ENCODE data around the gene GRIN2A.

The GRIN2A gene

DNA sequence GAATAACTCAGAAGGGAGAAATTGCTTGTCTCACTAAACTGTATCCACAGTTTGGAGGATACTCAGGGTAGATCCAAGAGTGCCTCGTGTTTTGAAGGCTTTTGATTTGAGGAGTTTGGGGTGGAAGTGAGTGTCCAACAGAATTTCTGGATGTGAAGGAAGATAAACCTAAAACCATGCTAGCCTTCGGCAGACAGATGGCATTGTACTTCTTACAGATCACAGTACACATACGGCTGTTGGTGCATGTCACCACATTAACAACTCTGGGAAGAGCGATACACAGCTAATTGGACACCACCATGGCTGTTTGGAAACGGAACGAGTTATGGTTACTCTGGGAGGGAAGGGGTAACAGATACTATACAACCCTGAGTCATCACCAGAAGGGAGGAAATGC, 420.4 kb downstream of the GRIN2A start:
- peak; percentile 23 for DNase-seq (ENCODE audit: low spot score)

DNA sequence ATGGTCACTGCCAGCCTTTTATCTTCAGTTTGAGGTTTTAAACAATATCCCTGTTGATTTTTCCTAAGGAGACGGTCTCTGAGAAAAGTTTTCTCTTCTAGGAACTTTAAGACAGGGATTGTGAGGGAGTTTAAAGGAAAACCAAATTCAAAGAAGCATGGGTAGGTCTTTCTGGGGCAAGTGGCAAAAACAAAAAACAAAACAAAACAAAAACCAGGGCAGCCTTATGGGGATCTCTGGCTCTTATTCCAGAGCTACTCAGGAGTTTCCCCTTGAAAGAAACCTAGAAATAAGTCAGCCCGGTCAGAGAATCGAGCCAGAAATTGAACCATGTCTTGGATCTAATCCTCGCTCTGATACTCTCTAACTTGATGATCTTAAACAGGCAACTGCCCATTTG, 424.5 kb downstream of the GRIN2A start:
- DNase-seq (ENCODE audit: low spot score), result no peak

DNA sequence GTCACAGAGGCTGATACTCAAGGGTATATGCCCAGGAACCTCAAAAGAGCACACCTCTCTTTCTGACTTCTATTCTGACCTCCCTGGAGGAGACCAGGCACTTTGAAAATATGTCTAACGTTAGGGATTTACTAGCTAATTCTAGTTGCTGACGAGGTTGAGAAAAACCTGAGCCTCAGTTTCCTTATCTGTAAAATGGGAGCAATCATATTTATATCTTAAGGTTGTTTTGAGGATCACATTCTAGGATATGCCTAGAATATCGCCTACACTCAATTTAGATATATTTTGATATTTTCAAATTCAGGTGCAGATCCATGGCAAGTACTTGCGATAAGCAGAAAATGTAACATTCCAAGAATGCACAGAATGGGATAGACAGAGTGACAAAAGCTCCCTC, 425.8 kb downstream of the GRIN2A start:
- DNase-seq (ENCODE audit: low spot score), result no peak

DNA sequence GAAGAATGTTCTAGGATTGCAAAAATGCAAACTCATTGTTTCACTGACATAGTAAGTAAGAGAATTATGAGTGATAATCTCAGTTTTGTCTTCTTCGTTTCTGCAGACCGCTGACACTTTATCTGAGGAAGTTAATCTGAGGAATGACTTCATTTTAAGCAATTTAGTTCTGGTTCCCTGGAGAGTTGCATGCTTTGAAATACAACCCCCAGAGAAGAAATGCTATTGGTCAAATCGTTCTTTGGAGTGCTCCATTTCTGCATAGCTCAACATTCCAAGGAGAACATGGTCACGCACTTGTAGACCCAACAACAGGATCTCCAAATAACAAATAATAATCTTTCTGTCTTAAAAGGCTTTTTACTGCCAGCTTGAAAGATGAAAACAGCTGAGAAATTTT, 427.1 kb downstream of the GRIN2A start:
- no peak for DNase-seq (ENCODE audit: low spot score)

GRCh38 chr16:9741776-9742175, 440.5 kb downstream of the GRIN2A start:
- no peak for DNase-seq (ENCODE audit: low spot score)

- DNase-seq (ENCODE audit: low spot score), result no peak
Observed at GRCh38 chr16:9739301-9739700, 442.9 kb downstream of the GRIN2A start.

DNA sequence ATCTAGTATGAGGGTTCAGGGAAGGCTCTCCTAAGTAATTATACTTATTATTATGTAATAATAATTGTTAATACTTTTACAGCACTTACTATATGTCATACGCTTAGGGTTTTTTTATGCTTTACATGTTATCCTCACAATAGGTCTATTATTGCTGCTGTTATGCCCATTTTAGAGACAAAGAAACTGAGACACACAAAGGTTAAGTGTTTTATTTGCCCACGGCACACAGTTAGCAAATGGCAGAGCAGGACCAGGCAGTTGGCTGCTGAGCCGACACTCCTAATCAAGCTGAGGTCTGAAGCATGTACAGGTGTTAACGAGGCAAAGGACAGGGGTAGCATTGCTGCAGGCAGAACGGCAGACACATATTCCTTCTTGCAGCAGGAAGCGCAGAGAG, 443.5 kb downstream of the GRIN2A start:
- no peak for DNase-seq (ENCODE audit: low spot score)

DNA sequence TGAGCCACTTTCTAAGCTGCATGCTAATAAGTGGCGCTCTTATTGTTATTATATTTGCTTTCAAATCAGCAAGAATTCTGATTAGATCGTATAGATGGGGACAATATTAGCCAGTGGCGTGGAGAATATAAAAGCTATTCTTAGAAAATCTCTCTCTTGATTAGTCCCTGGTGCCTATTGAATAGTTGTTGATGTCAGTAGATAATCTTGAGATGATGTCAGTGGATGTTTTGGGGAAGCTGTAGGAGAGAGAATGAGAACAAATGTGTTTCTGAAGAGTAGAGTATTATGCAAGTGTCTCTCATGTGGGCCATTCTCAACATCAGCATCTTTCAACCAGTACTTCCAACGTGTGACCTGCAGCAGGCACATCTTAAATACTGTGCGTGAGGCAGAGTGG, 445.7 kb downstream of the GRIN2A start:
- no peak for DNase-seq (ENCODE audit: low spot score)

- DNase-seq (ENCODE audit: low spot score), result no peak
Observed at GRCh38 chr16:9723136-9723535, 459.1 kb downstream of the GRIN2A start.

DNA sequence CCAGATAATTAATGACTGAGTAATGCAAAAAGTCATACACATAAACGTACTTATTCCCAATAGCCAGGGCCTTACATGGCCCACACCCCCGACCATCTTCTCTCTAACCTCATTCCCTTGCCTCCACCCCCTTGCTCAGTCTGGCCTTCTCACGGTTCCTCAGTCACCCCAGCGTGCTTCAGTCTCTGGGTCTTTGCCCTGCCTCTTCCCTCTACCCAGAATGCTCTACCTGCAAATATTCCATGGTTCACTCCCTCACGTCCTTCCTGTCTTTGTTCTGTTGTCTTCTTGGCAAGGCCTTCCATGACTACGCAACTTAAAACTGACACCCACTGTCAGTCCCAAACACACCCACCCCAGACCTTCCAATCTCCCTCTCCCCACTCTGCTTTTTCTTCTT, 468.3 kb downstream of the GRIN2A start:
- DNase-seq (ENCODE audit: low spot score), result no peak

DNA sequence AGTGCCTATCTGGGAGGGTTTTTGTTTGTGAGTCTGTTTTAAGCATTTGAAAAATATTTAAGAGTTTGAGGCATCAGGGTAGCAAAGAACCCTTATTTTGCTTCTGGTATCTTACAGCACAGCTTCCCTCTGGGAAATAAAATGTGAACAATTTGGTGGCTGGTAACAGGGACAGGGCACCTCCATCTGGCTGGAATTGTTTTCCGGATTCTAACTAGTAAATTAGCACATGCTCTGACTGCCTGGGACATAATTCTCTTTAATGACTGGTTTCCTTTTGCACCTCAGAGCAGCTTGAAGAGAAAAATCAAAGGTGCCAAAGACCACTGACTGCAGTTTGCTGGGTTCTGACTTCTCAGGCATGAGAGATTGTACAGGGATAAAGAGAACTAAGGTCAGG, 469.1 kb downstream of the GRIN2A start:
- no peak for DNase-seq (ENCODE audit: low spot score)

DNA sequence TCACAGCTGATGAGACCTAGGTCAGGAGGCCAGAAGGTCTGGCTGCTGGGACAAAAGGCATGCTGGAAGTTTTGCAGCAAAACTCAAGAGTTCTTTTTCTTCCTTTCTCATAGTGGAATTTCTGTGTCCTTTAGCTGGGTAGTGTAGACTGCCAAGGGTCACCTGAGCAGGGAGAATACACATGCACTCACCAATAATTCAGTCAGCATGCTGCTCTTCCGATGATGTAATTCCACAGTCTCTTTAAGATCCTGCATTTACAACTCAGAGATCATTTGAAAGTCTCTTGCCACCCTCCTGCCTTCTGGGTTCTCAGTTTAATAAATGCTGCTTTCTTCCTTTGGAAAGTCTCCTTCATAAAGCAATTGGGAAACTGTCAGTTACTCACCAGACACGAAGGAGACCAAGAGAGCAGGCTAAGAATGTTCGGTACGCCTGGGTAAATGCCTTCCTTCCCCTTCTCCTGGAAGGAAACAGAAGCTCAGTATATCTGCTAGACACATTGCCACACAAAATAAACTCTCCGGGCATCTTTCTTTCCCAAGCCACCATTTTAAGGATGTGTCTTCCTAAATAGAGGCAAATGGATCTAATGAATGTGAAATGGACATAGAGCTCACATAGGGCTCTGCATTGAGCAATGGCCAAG, 473.1 kb downstream of the GRIN2A start:
- DNase-seq (ENCODE audit: low spot score), result no peak

GRCh38 chr16:9706217-9706836, 475.9 kb downstream of the GRIN2A start:
- DNase-seq (ENCODE audit: low spot score), result no peak

- no peak for DNase-seq (ENCODE audit: low spot score)
Observed at GRCh38 chr16:9703731-9704130, 478.5 kb downstream of the GRIN2A start.
